ENCODE data around the gene SIPA1L2.

Gene SIPA1L2, protein sequence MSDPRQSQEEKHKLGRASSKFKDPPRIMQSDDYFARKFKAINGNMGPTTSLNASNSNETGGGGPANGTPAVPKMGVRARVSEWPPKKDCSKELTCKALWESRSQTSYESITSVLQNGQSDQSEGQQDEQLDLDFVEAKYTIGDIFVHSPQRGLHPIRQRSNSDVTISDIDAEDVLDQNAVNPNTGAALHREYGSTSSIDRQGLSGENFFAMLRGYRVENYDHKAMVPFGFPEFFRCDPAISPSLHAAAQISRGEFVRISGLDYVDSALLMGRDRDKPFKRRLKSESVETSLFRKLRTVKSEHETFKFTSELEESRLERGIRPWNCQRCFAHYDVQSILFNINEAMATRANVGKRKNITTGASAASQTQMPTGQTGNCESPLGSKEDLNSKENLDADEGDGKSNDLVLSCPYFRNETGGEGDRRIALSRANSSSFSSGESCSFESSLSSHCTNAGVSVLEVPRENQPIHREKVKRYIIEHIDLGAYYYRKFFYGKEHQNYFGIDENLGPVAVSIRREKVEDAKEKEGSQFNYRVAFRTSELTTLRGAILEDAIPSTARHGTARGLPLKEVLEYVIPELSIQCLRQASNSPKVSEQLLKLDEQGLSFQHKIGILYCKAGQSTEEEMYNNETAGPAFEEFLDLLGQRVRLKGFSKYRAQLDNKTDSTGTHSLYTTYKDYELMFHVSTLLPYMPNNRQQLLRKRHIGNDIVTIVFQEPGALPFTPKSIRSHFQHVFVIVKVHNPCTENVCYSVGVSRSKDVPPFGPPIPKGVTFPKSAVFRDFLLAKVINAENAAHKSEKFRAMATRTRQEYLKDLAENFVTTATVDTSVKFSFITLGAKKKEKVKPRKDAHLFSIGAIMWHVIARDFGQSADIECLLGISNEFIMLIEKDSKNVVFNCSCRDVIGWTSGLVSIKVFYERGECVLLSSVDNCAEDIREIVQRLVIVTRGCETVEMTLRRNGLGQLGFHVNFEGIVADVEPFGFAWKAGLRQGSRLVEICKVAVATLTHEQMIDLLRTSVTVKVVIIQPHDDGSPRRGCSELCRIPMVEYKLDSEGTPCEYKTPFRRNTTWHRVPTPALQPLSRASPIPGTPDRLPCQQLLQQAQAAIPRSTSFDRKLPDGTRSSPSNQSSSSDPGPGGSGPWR (N-terminal part only)

DNA sequence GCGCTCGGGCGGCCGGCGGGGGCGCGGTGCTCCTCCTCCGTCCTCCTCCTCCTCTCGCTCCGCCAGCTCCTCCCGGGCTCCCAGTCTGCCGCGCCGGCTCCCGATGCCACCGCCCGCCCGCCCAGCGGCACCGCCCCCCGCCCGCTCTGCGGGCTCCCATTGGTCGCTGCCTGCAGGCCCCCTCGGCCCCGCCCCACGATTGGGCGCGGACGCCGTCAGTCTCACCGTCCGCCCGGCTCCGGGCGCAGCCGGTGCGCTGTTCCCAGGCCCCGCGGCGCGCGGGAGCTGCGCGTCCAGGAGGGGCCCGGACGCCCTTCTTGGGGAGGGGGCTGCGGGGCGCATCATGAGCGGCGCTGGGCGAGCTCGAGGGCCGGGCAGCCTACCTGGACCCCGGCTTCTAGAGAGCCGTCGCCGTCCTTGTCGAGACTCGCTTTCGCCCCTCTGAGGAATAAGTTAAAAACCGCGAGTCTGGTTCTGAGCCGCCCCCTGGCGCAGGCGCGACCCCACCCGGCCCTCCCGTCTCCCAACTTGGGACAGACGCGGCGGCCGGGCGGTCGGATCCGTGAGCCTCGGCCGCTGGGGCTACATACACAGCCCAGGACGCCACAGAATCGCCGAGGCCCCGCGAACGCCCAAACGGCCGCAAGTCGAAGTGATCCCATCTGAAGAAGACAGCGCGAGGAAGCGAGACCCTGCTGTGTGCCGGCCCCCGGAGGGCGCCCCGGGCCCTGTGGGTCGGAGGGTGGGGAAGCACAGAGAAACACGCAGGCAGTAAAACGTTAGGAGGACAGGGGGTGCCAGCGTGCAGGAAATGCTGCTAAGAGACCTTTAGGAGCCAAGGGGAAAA, at the start of gene SIPA1L2:
Gene SIPA1L2 (minus strand): TSS at position 87 of the 847 bp plus-strand sequence. CDS start 114,794 bp downstream, outside the sequence.
- peak within 1 kb of the TSS; percentile 71 for H3K9ac ChIP-seq (ENCODE audit: low read depth, low read length)
- H3K9me3 ChIP-seq (ENCODE audit: control insufficient read depth, insufficient read depth, low read length), result no peaks in the 10 kb centered on the region
- no peaks in the 10 kb centered on the region for H3K36me3 ChIP-seq (ENCODE audit: insufficient read depth, low read length)

GRCh38 chr1:232678185-232678886, 48.4 kb upstream of the SIPA1L2 start:
- no peaks in the 10 kb centered on the region for H3K9me3 ChIP-seq (ENCODE audit: control insufficient read depth, insufficient read depth, low read length)
- no peaks in the 10 kb centered on the region for H3K4me1 ChIP-seq (ENCODE audit: insufficient read depth, low read length)
- H3K36me3 ChIP-seq (ENCODE audit: insufficient read depth, low read length), result no peaks in the 10 kb centered on the region
- no peak overlapping the region for H3K9ac ChIP-seq (ENCODE audit: low read depth, low read length)

More for the DNA sequence above, at the start of gene SIPA1L2:
- peaks cover 20% of the 10 kb centered on the region for H3K4me1 ChIP-seq (ENCODE audit: insufficient read depth, low read length)

DNA sequence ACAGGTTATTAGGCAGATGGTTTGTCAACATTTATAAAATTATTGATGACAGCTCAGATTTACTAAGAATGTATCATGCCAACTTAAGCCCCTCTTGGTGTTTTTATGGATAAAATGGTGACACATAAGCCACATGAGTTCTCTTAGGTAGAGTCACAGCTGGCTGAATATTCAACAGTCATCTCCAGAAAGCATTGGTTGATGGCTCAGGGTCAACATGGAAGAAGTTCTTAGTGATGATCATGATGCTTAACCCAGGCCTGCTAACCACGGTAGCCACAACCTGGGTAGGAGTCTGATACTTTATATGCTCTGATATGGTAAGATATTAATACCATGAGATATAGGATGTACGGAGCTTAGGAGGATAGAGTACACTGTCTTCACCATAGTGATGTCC, 46.4 kb upstream of the SIPA1L2 start:
- Histone ChIP-seq H3K9ac (ENCODE audit: low read depth, low read length) (no peak overlapping the region), H3K9me3 (ENCODE audit: control insufficient read depth, insufficient read depth, low read length) (no peaks in the 10 kb centered on the region), H3K4me1 (ENCODE audit: insufficient read depth, low read length) (no peaks in the 10 kb centered on the region), H3K36me3 (ENCODE audit: insufficient read depth, low read length) (no peaks in the 10 kb centered on the region)

DNA sequence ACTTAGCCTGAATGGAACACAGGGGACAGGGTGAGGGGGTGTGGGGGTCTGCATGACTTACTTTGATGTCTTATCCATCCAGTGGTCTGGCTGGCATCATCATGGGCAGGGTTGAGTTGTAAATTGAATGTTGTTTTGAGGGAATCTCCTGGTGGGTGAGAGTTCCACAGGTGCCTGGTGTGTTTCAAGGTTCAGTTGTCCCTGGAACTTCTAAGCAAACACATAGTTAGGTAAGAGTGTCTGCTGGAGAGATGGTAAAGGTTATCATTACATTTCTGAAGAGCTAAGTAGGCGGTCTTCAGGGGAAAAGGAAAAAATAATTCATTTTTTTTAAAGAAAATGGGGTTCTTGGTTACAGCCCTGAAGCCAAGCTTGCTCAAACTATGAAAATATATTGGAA, 46.0 kb upstream of the SIPA1L2 start:
- Histone ChIP-seq H3K4me1 (ENCODE audit: insufficient read depth, low read length) (no peaks in the 10 kb centered on the region), H3K9me3 (ENCODE audit: control insufficient read depth, insufficient read depth, low read length) (no peaks in the 10 kb centered on the region), H3K9ac (ENCODE audit: low read depth, low read length) (no peak overlapping the region), H3K36me3 (ENCODE audit: insufficient read depth, low read length) (no peaks in the 10 kb centered on the region)

DNA sequence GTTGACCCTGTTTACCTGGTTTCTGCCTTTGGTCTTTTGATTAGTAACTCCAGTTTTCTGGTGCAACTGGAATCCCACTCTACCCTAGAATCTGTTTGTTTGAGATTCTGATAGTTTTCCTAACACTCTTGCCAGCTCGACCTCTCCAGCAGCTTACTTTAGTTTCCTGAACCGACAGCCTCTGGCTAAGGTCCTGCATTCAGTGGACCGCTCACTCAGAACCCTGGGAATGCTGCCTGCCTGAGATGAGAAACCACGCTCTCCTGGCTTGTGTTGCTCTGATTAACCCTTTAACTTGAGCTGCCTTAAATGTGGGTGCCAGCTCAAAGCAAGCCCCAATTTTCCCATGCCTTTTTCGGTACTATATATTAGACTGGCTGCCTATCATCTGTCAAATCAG, 45.3 kb upstream of the SIPA1L2 start:
- H3K9ac ChIP-seq (ENCODE audit: low read depth, low read length), result no peak overlapping the region
- no peaks in the 10 kb centered on the region for H3K36me3 ChIP-seq (ENCODE audit: insufficient read depth, low read length)
- H3K4me1 ChIP-seq (ENCODE audit: insufficient read depth, low read length), result no peaks in the 10 kb centered on the region
- H3K9me3 ChIP-seq (ENCODE audit: control insufficient read depth, insufficient read depth, low read length), result no peaks in the 10 kb centered on the region

DNA sequence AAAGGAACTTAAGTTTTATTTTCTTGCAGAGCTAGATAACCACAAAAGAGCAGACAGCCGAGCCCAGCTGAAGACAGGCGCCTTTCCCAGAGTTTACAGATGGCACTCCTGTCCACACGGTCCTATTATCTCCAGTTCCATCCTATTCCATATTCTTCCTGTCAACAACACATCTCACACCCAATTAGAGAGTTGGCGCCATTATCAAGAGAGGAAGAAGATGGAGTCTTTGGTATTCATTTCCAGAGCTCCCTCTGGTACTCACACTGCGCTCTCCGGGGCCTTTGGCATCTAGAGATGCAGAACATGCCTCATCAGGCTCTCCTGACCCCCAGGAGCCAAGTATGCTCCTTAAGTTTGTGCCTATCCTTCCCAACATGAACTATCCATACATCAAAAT, 43.3 kb upstream of the SIPA1L2 start:
- Histone ChIP-seq H3K9me3 (ENCODE audit: control insufficient read depth, insufficient read depth, low read length) (no peaks in the 10 kb centered on the region), H3K4me1 (ENCODE audit: insufficient read depth, low read length) (no peaks in the 10 kb centered on the region), H3K9ac (ENCODE audit: low read depth, low read length) (no peak overlapping the region), H3K36me3 (ENCODE audit: insufficient read depth, low read length) (no peaks in the 10 kb centered on the region)

DNA sequence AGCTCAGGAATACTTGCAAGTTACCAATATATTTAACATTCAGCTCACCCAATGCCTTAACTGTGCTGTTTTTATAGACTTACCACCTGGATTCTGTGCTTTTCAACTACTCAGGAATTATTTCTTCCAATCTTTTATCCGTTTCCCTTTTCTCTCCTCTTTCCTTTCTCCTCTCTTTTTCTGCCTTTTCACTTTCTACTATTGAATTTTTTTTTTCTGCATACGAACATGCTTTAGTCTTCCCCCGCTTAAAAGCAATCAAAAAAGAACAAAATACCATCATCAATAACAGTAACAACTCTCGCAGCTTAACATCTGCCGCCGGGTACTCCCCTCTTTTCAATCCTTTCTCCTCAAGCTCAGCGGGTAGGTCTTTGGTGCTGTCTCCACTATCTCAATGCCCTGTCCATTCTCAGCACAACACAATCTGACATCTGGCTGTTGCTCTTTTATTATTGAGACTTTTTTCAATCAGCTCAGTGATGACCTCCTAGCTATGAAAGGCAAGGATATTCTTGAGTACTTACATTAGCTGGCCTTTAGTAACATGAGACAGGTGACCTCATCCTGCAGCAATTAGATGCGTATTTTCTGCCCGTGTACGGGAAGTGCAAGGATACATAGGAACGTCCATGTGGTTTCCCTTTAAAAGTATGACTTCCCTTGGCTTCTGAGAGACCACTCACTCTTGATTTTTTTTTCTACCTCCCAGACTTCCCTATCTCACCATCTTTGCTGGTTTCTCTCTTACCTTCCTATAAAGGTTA, 40.2 kb upstream of the SIPA1L2 start:
- Histone ChIP-seq H3K4me1 (ENCODE audit: insufficient read depth, low read length) (no peaks in the 10 kb centered on the region), H3K9ac (ENCODE audit: low read depth, low read length) (no peak overlapping the region), H3K36me3 (ENCODE audit: insufficient read depth, low read length) (no peaks in the 10 kb centered on the region), H3K9me3 (ENCODE audit: control insufficient read depth, insufficient read depth, low read length) (no peaks in the 10 kb centered on the region)

DNA sequence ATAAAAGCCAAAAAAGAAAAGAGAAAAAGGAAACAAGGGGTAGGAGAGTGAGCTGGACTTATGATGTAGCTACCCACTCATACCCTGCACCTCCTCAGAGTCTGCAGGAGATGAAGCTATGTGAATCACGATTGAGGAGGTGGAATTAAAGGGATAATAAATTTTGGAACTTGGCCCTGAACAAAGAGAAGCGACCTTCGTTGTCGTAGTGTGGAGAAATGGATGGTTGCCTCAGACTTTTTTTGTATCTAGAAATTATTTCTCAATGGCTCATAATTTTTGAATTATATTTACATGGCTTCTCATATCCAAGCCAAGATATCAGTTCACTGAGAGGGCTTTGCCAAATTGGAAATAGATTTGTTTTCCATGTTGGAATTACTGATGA, 37.8 kb upstream of the SIPA1L2 start:
- Histone ChIP-seq H3K36me3 (ENCODE audit: insufficient read depth, low read length) (no peaks in the 10 kb centered on the region), H3K9ac (ENCODE audit: low read depth, low read length) (no peak overlapping the region), H3K4me1 (ENCODE audit: insufficient read depth, low read length) (no peaks in the 10 kb centered on the region), H3K9me3 (ENCODE audit: control insufficient read depth, insufficient read depth, low read length) (no peaks in the 10 kb centered on the region)

DNA sequence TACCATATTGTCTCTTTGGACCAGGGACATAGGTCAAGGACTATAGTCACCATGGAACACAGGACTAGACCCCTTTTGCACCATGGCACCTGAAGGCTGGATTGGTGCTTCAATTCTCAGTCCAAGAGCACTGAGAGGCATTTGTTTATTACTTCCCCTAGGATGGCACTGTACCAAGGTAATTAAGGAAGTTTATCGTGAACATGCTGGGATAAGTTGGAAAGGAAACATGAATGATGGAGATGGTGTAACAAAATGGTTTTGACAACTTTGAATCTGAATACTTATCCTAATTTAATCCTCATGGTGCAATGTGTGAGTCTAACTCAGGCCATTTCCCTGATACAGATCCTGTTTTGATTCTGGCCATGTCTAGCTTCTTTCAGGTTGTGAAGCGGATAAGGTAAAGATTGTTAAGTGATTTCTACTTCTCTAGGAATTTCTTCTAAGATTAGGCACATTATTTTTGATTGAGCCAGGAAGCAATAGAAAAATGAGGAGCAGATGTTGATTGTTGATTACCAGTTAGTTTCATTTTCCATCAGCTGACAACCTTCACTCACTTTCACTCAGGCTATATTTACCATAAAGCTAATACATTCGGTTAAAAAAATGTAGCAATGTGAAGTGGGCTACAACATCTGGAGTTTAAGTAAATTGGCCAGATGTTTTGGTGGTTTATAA, 37.3 kb upstream of the SIPA1L2 start:
- Histone ChIP-seq H3K4me1 (ENCODE audit: insufficient read depth, low read length) (no peaks in the 10 kb centered on the region), H3K9ac (ENCODE audit: low read depth, low read length) (no peak overlapping the region)

DNA sequence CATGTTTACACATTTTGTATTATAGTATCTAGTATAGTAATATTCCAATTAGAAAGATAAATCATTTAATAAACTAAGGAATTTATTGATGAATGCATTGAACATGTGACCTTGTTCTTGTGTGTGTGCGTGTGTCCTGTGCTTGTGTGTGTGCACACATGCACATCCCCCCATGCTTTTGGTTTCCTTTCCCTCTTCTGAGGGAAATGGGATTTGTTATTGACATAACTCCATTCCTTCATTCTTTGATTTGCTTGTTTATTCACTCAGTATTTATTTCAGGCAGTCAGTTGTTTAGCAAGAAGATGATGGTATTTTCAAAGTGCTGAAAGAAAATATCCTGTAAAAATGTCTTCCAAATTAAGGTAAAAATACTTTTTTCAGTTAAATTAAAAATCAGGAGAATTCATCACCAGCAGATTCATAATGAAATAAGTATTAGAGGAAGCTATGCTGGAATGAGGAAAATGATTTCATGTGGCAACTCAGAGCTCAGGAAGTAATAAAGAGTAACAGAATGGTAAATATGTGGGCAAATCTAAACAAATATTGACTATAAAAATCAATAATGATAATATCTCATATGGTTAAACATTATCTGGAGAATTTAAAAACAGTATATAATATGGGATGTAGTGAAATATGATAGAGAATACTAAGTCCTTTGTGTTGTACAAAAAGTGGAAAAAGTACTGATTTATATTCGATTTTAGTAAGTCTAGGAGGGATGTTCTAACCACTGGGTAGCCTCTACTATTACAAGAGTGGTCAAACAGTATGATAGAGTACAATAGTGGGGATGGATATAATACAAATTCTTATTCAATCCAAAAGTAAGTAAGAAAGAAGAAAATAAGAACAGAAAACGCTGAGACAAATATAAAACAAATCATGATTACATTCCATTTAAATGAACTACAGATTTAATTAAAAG, 35.2 kb upstream of the SIPA1L2 start:
- Histone ChIP-seq H3K9me3 (ENCODE audit: control insufficient read depth, insufficient read depth, low read length) (no peaks in the 10 kb centered on the region), H3K9ac (ENCODE audit: low read depth, low read length) (no peak overlapping the region), H3K4me1 (ENCODE audit: insufficient read depth, low read length) (no peaks in the 10 kb centered on the region), H3K36me3 (ENCODE audit: insufficient read depth, low read length) (no peaks in the 10 kb centered on the region)

More for the DNA sequence above, 37.3 kb upstream of the SIPA1L2 start:
- Histone ChIP-seq H3K36me3 (ENCODE audit: insufficient read depth, low read length) (no peaks in the 10 kb centered on the region), H3K9me3 (ENCODE audit: control insufficient read depth, insufficient read depth, low read length) (no peaks in the 10 kb centered on the region)

DNA sequence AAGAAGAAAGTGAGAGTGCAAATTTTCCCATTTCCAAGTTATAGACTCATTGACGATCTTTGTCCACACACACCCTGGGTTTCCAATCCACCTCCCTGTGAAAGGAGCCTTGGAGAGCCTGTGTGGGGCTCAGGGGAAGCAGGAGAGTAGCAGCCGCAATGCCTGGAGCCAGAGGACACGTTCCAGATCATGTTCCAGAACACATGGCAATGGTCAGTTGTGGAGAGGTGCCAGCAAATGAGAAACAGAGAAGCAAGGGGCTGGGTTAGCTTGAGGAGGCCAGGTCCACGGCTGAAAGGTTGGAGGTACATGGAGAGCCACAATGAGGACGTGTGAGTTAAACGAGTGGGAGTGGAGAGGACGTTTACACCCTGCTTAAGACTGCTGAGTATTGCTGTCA, 33.0 kb upstream of the SIPA1L2 start:
- no peaks in the 10 kb centered on the region for H3K9me3 ChIP-seq (ENCODE audit: control insufficient read depth, insufficient read depth, low read length)
- no peaks in the 10 kb centered on the region for H3K4me1 ChIP-seq (ENCODE audit: insufficient read depth, low read length)
- H3K36me3 ChIP-seq (ENCODE audit: insufficient read depth, low read length), result no peaks in the 10 kb centered on the region
- no peak overlapping the region for H3K9ac ChIP-seq (ENCODE audit: low read depth, low read length)
